Left renal cortex interstitium (tissue), 4 donors: ENCODE results near the gene SLC38A9. TPM values are rescaled to one million over a fixed set of nuclear protein-coding genes. Genes with fewer than 3 reads are reported as not detected.
"Not testable (repeated sequence)": the region's sequence is repeated elsewhere in the genome, so short reads cannot be mapped to it uniquely, and the experiment has no call there.

ENCODE experiments used
- DNase-seq, 4 donors: peaks; one replicate each; pipeline ENCODE4 v3.0.0-alpha.2; 2013; ENCODE audit warnings: low read depth in 4 of 4, low spot score in 2 of 4, missing footprints in 1 of 4
- polyA plus RNA-seq, 4 donors: library from polyadenylated mRNA; unstranded; fragments of 120-200 nt; gene quantifications; one replicate each; pipeline ENCODE4 v1.2.1, GENCODE V29; 2013; ENCODE audit not compliant: insufficient read length in 4 of 4

Gene SLC38A9, protein sequence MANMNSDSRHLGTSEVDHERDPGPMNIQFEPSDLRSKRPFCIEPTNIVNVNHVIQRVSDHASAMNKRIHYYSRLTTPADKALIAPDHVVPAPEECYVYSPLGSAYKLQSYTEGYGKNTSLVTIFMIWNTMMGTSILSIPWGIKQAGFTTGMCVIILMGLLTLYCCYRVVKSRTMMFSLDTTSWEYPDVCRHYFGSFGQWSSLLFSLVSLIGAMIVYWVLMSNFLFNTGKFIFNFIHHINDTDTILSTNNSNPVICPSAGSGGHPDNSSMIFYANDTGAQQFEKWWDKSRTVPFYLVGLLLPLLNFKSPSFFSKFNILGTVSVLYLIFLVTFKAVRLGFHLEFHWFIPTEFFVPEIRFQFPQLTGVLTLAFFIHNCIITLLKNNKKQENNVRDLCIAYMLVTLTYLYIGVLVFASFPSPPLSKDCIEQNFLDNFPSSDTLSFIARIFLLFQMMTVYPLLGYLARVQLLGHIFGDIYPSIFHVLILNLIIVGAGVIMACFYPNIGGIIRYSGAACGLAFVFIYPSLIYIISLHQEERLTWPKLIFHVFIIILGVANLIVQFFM
- polyA plus RNA-seq, result 10 to 100 TPM; 25.9 to 35.4 (median 32.4) TPM

DNA sequence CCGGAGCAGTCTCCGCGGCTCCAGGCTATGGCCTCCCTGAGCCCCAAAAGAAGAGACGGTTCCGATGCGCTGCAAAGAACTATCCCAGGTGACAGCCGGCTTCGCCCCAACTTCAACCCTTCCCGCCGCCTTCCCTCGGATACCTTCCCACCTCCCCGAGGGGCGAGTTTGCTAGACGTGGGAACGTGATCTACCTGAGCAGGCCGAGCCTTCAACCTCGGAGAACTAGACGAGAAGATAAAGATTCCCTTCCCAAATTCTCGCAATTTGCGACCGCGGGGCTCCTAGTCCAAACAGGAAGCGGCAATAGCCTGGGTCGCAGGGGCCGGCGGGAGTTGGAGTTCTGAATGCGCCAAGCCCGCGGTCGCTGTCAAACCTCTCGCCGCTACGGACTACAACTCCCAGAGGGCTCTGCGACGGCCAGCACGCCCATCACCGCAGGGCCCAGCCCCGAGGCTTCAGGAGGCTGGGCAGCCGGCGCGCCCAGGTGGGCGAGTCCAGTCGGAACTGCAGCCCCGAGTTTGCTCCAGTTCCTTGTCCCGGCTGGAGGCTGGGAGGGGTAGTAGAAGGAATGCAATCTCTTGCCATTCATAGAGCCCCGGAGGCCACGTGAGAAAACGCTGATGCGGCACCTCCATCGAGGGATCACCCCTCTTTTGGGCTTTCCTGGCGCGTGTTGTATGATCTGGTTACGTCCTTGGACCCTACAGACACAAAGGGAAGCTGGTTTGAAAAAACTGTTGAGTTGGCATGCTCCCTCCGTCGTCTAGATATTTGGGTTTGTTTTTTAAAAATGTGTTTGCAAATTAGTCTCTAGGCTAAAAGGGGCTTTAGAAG is at the start of gene SLC38A9:
TSS of gene SLC38A9 (minus strand) at position 302 of the 837 bp plus-strand sequence. CDS start 14,366 bp downstream, outside the sequence.
- peak; percentile 78 to 92 (median 84) for DNase-seq

DNA sequence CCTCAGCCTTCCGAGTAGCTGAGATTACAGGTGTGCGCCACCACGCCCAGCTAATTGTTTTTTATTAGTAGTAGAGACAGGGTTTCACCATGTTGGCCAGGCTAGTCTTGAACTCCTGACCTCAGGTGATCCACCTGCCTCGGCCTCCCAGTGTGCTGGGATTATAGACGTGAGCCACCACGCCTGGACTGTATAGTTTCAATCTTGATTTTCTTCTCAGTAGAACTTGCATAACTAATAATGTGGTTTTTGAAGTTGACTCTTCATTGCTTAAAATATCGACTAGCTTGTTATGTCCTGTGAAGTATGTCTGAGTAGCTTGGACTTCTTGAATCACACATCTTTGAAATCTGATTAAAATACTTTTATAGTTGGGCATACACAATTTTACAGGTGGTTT is 49.6 kb upstream of the SLC38A9 start:
- not testable (repeated sequence) for DNase-seq

DNA sequence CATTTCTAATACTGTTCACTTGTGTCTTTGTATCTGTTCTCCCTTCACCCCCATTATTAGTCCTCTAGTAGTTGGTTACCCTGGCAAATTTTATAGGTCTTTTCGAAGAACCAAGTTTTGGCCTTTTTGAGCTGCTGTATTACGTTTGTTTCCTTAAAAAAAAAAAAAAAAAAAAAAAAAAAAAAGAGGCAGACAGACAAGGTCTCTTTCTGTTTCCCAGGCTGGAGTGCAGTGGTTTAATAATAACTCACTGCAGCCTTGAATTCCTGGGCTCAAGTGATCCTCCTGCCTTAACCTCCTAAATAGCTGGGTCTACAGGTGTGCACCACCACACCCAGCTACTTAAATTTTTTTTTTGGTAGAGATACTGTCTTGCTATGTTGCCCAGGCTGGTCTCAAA is 46.6 kb upstream of the SLC38A9 start:
- DNase-seq, result no peak

DNA sequence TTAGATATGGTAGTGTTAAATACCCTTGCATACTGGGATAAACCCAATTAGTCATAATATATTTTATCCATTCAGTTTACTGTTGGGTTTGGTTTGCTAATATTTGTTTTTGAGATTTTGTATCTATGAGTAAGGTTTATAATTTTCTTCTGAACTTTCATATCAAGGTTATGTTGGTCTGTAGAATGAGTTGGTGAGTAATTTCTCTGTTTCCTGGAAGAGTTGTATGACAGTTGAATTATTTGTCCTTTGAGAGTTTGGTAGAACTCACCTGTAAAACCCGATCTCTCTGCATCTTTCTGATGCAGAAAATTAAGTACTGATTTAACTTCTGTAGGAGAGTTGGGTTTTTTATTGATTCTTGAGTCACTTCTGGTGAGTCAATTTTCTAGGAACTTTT is 46.1 kb upstream of the SLC38A9 start:
- no peak for DNase-seq

DNA sequence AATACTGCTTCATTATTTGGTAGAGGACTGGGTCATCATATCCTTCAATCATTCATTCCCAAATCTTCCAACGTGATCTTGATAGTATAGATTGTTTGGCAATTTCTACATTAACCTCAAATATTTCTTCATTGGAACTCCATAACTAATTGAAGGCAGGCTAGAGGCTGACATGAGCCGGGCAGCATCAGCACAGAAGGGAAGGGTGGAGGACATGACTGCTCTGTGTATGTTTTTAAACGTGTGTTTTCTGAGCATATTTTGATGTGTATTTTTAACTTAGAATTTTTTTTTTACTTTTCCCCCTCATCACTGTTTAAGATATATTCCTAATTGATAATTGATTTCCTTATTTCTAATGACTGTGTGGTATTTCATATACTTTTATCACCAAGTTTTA is 38.4 kb upstream of the SLC38A9 start:
- no peak for DNase-seq

DNA sequence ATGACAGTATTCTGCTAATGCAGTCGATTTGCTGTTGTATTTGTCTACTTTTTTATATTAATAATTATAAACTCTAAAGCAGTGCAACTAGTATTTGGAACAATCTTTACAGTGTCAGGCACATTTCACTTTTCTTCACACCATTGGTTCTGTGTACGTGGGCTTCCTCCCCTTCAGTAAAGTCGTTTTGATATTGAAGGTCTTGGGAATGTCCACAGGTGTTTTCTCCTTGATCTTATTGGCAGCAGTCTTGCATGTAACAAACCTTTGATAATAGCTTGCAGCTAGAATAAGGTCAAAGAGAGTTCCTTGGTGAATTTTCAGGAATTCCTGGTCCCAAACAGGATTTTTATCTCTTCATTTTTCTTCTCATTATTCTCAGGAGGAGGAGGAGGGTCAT is 37.9 kb upstream of the SLC38A9 start:
- no peak for DNase-seq

DNA sequence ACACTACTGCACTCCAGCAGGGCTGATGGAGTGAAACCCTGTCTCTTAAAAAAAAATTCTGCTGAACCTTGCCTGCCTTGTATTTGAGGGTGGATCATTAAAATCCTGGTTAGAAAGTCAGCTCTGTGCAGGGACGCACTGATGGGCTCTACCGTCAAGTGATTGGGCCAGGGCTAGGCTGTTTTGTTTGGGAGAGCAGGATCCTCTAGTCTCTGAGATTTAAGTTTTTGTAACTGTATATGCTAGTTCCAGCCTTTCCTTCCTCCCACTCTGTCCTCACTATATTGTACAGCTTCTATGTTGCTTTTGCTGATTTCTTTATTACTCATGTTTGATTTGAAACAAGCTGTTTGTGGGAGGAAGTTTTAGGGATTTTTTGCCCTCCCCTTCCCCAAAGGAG is 37.3 kb upstream of the SLC38A9 start:
- peak in 1 of 4 donors; percentile 10 for DNase-seq

DNA sequence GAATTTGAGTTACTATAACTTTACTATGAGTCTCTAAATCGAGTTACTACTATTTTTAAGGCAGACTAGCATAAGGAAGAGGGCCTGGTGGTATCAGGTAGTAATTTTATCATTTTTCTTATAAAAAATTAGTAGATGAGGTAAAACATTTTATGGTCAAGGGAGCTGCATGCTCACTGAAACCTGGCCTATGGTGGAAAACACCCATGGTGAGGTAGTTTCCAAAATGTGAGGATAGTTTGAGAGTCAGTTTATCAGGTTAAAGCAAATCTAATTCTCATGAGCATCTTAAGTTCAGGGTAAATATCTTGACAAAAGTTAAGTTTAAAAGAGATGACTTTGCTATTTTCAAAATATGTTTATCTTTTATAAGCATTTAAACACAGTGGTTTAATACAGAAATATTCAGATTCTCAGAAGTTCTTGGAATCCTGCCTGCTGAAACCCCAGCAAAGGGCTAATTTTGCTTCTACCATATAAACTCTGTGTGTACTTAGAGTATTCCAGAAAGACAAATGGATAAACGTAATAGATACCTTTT is 35.7 kb upstream of the SLC38A9 start:
- no peak for DNase-seq

DNA sequence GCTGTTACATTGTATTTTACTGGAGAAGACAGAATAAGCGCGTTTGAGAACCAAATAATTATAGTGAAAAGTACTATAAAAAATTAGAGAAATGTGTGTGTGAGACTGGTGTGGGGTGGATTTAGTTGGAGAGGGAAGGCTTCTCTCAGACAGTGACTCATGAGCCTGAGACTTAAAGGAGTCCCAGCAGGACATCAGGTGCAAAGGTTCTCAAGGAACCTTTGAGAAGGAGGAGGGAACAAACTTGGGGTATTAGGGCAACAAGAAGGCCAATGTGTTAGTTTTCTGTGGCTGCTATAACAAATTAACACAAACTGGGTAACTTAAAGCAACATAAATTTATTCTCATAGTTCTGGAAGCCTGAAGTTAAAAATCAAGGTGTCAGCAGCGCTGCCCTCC is 30.7 kb upstream of the SLC38A9 start:
- DNase-seq, result no peak

DNA sequence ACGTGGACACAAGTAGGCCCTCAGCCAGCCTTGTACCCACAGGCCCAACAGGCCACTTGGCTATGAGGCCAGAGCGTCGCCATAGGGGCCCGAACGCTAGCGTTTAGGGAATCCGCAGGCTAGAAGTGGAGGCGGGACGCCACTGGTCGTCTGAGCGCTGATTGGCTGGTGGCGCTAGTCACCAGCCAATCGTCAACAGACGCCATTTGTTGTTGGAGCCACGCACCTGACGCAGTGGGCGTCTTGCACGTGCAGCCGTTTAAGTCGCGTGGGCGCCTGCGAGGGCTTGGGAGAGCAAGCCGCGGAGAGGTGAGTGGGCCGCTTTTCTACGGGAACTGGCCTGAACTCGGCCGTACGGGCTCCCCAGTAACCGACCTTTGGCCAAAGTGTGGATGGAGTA is 25.7 kb upstream of the SLC38A9 start, which contains the start of gene DDX4:
TSS of gene DDX4 (plus strand) at position 269 of the 400 bp plus-strand sequence. CDS start 903 bp downstream, outside the sequence.
- DNase-seq, result no peak

DNA sequence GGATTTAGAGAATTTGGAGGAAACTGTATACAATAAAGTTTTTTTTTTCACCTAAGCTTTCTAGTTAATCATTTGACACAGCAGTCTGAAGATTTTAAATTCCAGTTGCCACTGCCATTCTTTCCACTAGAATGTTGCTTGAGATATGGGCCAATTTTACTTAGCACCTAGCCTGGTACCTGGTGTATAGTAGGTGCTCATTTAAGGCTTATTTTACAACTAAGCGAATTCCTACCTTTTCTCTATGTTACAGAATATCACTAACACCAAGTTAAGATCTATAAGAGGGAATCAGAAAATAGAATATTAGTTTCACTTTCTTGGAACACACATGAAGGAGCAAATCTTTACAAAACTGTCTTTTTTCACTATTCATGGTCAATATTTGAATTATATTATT is 22.5 kb upstream of the SLC38A9 start:
- DNase-seq, result no peak

DNA sequence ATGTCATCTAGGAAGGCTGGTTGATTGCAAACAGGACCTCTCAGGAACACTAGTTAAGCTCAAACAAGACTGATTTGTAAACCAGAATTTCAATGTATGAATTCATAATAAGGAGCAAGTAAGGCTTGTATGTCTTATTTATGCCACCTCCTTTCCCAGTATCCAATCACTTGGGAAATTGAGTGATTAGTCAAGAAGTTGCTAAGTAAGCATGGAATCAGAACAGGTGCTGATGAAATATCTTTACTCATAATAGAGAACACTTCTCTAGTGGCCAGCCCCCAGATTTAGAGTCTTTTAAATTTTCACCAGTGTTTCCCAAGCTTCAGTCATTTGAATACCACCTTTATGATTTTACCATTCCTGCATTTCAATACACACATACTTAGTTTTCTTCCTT is 20.5 kb upstream of the SLC38A9 start:
- no peak for DNase-seq

DNA sequence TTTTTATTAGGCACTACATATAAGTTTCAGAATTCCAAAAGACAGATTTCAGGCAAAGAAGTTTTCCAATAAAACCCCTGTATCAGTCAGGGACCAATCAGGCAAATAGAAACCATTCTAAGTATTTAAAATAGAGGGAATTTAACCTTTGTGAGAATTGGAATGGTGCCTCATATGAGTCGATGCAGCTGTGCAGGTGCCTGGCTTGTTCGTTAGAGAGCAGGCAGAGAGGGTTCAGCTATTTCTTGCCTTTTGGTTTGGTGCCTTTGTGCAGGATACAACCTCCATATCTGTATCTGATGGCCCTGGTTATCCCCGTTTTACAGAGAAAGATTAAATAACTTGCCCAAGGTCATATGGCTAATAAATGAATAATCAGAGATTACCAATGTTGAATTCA is 19.7 kb upstream of the SLC38A9 start:
- DNase-seq, result no peak

DNA sequence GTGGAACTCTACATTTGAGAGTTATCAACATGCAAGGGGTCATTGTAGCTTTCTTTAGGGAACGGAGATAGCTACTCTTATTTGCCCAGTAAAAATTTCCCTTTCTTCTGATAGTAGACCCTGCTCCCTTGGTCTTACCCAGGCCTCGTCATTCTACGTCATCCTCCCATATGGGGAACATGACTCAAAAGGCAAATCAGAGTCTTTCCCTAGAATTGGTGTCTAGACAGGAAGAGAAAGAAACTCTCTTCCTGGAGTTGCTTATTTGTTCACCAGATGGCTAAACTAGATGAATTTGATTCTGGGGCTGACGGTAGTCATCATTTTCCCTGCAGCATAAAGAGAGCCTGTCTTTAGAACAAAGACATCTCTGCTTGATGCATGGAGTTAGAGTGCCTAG is 12.2 kb upstream of the SLC38A9 start:
- DNase-seq, result no peak

DNA sequence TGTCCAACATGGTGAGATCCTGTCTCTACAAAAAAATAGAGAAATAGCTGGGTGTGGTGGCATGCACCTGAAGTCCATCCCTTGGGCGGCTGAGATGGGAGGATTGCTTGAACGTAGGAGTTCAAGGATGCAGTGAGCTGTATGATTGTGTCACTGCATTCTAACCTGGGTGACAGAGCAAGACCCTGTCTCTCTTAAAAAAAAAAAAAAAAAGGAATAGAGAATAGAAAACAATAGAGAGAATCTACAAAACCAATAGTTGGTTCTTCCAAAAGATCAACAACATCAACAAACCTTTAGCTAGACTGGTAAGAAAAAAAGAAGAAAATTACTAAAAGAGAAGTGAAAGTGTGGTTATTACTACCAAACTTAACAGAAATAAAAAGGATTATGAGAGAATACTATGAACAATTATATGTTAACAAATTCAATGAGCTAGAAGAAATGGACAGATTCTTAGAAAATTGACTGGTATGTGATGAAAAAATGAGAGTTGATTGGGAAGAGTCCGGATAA is 8.1 kb upstream of the SLC38A9 start:
- no peak for DNase-seq

DNA sequence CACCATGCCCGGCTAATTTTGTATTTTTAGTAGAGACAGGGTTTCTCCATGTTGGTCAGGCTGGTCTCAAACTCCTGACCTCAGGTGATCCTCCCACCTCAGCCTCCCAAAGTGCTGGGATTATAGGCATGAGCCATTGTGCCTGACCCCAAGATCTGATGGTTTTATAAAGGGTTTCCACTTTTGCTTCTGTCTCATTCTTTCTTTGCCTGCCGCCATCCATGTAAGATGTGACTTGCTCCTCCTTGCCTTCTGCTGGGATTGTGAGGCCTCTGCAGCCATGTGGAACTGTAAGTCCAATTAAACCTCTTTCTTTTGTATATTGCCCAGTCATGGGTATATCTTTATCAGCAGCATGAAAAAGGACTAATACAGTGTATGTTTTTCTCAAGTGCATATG is 6.9 kb upstream of the SLC38A9 start:
- DNase-seq, result not testable (repeated sequence)

DNA sequence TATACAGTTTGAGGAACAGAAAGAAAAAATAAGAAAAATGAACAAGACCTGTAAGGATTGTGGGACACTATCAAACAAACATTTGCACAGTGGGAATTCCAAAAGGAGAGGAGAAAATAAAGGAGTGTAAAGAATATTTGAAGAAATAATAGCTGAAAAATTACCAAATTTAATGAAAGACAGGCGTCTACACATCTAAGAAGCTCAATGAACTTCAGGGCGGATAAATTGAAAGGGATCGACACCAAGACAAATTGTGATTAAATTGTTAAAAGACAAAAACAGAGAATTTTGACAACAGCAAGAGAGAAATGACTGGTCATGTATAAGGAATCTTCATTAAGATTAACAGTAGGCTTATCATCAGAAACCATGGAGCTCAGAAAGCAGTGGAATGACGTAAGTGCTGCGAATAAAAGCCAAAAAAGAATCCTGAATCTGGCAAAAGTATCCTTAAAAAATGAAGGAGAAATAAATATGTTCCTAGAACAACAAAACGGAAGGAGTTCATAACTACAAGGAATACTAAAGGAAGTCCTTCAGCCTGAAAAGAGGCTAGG is 3.5 kb upstream of the SLC38A9 start:
- no peak for DNase-seq

DNA sequence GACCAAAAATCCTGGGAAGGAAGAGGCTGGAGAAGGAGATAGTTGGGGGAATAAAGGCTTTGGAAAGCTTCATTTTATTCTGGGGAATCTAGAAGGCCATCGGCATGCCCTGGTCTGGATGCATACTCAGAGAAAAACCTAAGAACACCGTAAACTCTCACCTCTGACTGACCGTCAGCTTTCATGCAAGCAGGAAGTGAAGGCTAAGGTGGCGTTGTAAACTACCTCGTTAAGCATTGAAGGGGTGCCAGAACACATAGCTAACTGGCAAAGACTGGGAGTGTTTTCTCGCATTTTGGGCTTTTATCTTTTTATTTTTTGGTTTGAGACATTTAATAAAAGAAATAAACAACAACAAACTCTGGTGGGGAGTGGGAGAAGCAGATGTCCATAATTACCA is 2.6 kb upstream of the SLC38A9 start:
- no peak for DNase-seq

DNA sequence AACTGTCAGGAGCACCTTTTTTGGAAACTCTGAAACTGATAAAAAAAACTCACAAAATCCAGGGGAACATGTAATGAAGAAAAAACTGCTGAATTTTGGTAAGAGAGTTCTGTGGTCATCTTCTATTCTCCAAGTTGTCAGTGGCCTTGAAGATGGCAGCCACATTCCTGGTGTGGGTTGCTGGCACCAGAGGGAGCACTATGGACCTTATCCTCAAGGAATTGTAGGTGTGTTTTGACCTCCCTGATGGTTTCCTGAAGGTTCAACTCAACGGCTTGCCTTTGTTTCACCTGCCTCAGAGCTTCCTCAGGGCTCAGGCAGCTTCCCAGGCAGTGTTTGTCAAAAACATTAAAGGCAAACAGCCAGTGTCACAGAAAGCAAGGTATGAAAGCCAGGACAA is 2.2 kb upstream of the SLC38A9 start:
- DNase-seq, result no peak

DNA sequence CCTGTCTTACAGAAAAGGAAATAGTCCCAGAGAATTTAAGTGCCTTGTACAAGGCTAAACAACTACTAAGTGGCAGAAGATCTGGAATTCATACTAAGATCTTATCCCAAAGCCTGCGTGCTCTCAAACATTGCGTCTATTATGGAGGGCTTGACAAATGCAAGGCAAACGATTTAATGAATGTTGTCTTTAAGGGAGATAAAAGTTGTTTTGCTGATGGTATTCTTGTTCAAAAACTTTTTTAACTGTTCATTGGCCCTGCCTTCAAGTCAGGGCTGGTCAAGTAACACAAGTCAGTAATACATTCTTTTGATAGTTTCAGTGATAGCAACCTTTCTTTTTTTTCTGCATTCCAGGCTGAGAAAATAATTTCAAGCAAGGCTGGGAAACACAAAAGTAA is 1.7 kb upstream of the SLC38A9 start:
- no peak for DNase-seq
